Keratinocyte (primary cell): ENCODE results near the gene MIDN. TPM values are rescaled to one million over a fixed set of nuclear protein-coding genes. Genes with fewer than 3 reads are reported as not detected.

Experiments
- DNase-seq: peaks from one replicate; pipeline ENCODE4 v3.0.0-alpha.2; 2011; ENCODE audit warnings: low read depth, missing footprints, low spot score
- FAIRE-seq: peaks from 2 replicates; lab custom pipeline; 2011; peaks lifted over from hg19 to GRCh38; lab: Jason Lieb, UNC
- H2AFZ ChIP-seq: 2 replicates; pipeline ENCODE4 v1.6.0; 2012; ENCODE audit warnings: low read length, control low read depth, inconsistent platforms; ENCODE audit not compliant: control insufficient read depth
- H3K27ac ChIP-seq: 2 replicates; pipeline ENCODE4 v1.5.1; 2011; ENCODE audit warnings: low read length; ENCODE audit not compliant: control insufficient read depth, insufficient read depth
- H3K27me3 ChIP-seq: 3 replicates; pipeline ENCODE4 v1.6.0; 2011; ENCODE audit warnings: low read length; ENCODE audit not compliant: control insufficient read depth, insufficient read depth; ENCODE audit errors: extremely low read depth
- H3K36me3 ChIP-seq, 2 experiments: 2 replicates in 1 of 2; 3 replicates in 1 of 2; pipeline ENCODE4 v1.5.1; 2011; ENCODE audit warnings: low read length in 2 of 2, mild to moderate bottlenecking in 1 of 2; ENCODE audit not compliant: control insufficient read depth in 2 of 2, insufficient read depth in 2 of 2; ENCODE audit errors: extremely low read depth in 1 of 2
- H3K4me1 ChIP-seq: 3 replicates; pipeline ENCODE4 v1.5.1; 2011; ENCODE audit warnings: low read length; ENCODE audit not compliant: control insufficient read depth, insufficient read depth; ENCODE audit errors: extremely low read depth
- H3K4me2 ChIP-seq: 3 replicates; pipeline ENCODE4 v1.6.0; 2011; ENCODE audit warnings: low read depth, low read length; ENCODE audit not compliant: control insufficient read depth, insufficient read depth; ENCODE audit errors: extremely low read depth
- H3K4me3 ChIP-seq, 3 experiments: fragments of 200-600 bp in 1 of 3; sonication (generic) in 1 of 3; 2 replicates in 2 of 3; 3 replicates in 1 of 3; pipeline ENCODE4 v1.5.1; 2011 to 2016; ENCODE audit warnings: low read length in 3 of 3, mild to moderate bottlenecking in 3 of 3, control low read depth in 2 of 3, inconsistent platforms in 1 of 3, low read depth in 1 of 3, mixed read lengths in 1 of 3, mixed run types in 1 of 3, moderate library complexity in 1 of 3; ENCODE audit not compliant: control insufficient read depth in 2 of 3, insufficient read depth in 2 of 3; ENCODE audit errors: extremely low read depth in 1 of 3
- H3K79me2 ChIP-seq: 2 replicates; pipeline ENCODE4 v1.6.0; 2012; ENCODE audit warnings: low read length; ENCODE audit not compliant: control insufficient read depth, insufficient read depth
- H3K9ac ChIP-seq: 3 replicates; pipeline ENCODE4 v1.6.0; 2011; ENCODE audit warnings: low read length; ENCODE audit not compliant: control insufficient read depth, insufficient read depth; ENCODE audit errors: extremely low read depth
- H3K9me1 ChIP-seq: 3 replicates; pipeline ENCODE4 v1.6.0; 2011; ENCODE audit warnings: low read length; ENCODE audit not compliant: control insufficient read depth, insufficient read depth; ENCODE audit errors: extremely low read depth
- H3K9me3 ChIP-seq: 2 replicates; pipeline ENCODE4 v1.5.1; 2012; ENCODE audit warnings: low read depth, low read length; ENCODE audit not compliant: control insufficient read depth
- H4K20me1 ChIP-seq: 3 replicates; pipeline ENCODE4 v1.6.0; 2011; ENCODE audit warnings: low read length; ENCODE audit not compliant: control insufficient read depth, insufficient read depth; ENCODE audit errors: extremely low read depth
- EZH2 ChIP-seq: IDR thresholded peaks from one replicate; pipeline ENCODE4 v1.6.1; 2012; ENCODE audit warnings: inconsistent platforms, mild to moderate bottlenecking, low read length, moderate library complexity
- dilution Hi-C: fragments of 300-500 bp; cut with MboI; formaldehyde crosslinking; loops from one replicate; pipeline ENCODE4 v1.7.0; 2020; ENCODE audit warnings: low sequenced_read_pairs; ENCODE audit not compliant: extremely low pct_ligation_motif_present
- polyA plus RNA-seq, 5 experiments: library from polyadenylated mRNA; depleted of rRNA in 3 of 5; stranded (reverse) in 3 of 5; stranded (forward) in 1 of 5; unstranded in 1 of 5; fragments of >200 nt; gene quantifications; 1 replicate in 1 of 5; 2 replicates in 3 of 5; 3 replicates in 1 of 5; pipeline versions ENCODE4 v1.2.1 to v1.2.3, GENCODE V29; 2011 to 2012; ENCODE audit warnings: missing spikeins in 2 of 5, low read depth in 1 of 5, low replicate concordance in 1 of 5
- TF ChIP-seq, protein P1 (sequence below), 3 experiments: IDR thresholded peaks in 1 of 3; conservative IDR thresholded peaks in 1 of 3; optimal IDR thresholded peaks in 1 of 3; 2 replicates in 2 of 3; 3 replicates in 1 of 3; pipeline versions ENCODE3 to v1.5.1; 2011; ENCODE audit warnings: low read length in 3 of 3, mild to moderate bottlenecking in 3 of 3, moderate library complexity in 2 of 3, control low read depth in 1 of 3, inconsistent platforms in 1 of 3; ENCODE audit not compliant: insufficient read depth in 2 of 3; ENCODE audit errors: extremely low read depth in 1 of 3

MIDN gene
- polyA plus RNA-seq, 1 donor (not counting 4 experiments of a cell fraction or from before 2014, with no cell fraction given), result 4.7 TPM

GRCh38 chr19:1220477-1220930, 27.9 kb upstream of the MIDN start:
- Histone ChIP-seq H3K27ac (no peak overlapping the region), H3K36me3 (peaks cover 19 to 27% of the 10 kb centered on the region in 2 experiments)
- no peak for TF ChIP-seq EZH2
- TF ChIP-seq, protein P1, sequence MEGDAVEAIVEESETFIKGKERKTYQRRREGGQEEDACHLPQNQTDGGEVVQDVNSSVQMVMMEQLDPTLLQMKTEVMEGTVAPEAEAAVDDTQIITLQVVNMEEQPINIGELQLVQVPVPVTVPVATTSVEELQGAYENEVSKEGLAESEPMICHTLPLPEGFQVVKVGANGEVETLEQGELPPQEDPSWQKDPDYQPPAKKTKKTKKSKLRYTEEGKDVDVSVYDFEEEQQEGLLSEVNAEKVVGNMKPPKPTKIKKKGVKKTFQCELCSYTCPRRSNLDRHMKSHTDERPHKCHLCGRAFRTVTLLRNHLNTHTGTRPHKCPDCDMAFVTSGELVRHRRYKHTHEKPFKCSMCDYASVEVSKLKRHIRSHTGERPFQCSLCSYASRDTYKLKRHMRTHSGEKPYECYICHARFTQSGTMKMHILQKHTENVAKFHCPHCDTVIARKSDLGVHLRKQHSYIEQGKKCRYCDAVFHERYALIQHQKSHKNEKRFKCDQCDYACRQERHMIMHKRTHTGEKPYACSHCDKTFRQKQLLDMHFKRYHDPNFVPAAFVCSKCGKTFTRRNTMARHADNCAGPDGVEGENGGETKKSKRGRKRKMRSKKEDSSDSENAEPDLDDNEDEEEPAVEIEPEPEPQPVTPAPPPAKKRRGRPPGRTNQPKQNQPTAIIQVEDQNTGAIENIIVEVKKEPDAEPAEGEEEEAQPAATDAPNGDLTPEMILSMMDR (optimal IDR thresholded peaks at IDR 0.05 in 1 of 3, IDR thresholded peaks at IDR 0.05 in 1 of 3, conservative IDR thresholded peaks at IDR 0.05 in 1 of 3; ENCODE audit: extremely low read depth in 1 of 3, insufficient read depth in 2 of 3, low read length in 3 of 3), result no peak

GRCh38 chr19:1220976-1221903, 27.1 kb upstream of the MIDN start:
- peaks cover 5% of the 10 kb centered on the region for H4K20me1 ChIP-seq
- no peak overlapping the region for H3K27ac ChIP-seq
- no peak overlapping the region for H3K4me2 ChIP-seq
- TF ChIP-seq, protein P1 (optimal IDR thresholded peaks at IDR 0.05 in 1 of 3, IDR thresholded peaks at IDR 0.05 in 1 of 3, conservative IDR thresholded peaks at IDR 0.05 in 1 of 3; ENCODE audit: extremely low read depth in 1 of 3, insufficient read depth in 2 of 3, low read length in 3 of 3), result peak; percentile 21 to 79 (median 57)
- TF ChIP-seq EZH2, result no peak
- no peak for FAIRE-seq
- peaks cover 23 to 27% of the 10 kb centered on the region in 2 experiments for H3K36me3 ChIP-seq
- dilution Hi-C loops, result no loop called here
- peaks cover 35% of the 10 kb centered on the region for H3K79me2 ChIP-seq
- H3K4me1 ChIP-seq, result peaks cover 6% of the 10 kb centered on the region
- H3K9me1 ChIP-seq, result no peaks in the 10 kb centered on the region
- no peak for DNase-seq
- no peaks in the 10 kb centered on the region for H3K27me3 ChIP-seq
- no peak overlapping the region for H2AFZ ChIP-seq
- H3K9ac ChIP-seq, result no peak overlapping the region
- H3K4me3 ChIP-seq, result no peak overlapping the region
- H3K9me3 ChIP-seq, result no peaks in the 10 kb centered on the region

More at GRCh38 chr19:1220477-1220930, 27.9 kb upstream of the MIDN start:
- Histone ChIP-seq H3K79me2 (peaks cover 40% of the 10 kb centered on the region), H3K27me3 (no peaks in the 10 kb centered on the region), H3K4me3 (no peak overlapping the region), H3K9me3 (no peaks in the 10 kb centered on the region), H3K9me1 (no peaks in the 10 kb centered on the region), H2AFZ (no peak overlapping the region), H3K9ac (no peak overlapping the region), H4K20me1 (peaks cover 5% of the 10 kb centered on the region), H3K4me1 (peaks cover 10% of the 10 kb centered on the region), H3K4me2 (no peak overlapping the region)
- DNase-seq (no peak), FAIRE-seq (no peak)
- dilution Hi-C loops, result no loop called here
